DMS114 treated with DMSO at 0.1 percent for 48 hours (cell line): ENCODE data around the gene METTL21C.

Experiments used
- DNase-seq: peaks from one replicate; lab custom pipeline; 2025; ENCODE audit not compliant: unreplicated experiment; lab: John Stamatoyannopoulos, UW

The METTL21C gene

DNA sequence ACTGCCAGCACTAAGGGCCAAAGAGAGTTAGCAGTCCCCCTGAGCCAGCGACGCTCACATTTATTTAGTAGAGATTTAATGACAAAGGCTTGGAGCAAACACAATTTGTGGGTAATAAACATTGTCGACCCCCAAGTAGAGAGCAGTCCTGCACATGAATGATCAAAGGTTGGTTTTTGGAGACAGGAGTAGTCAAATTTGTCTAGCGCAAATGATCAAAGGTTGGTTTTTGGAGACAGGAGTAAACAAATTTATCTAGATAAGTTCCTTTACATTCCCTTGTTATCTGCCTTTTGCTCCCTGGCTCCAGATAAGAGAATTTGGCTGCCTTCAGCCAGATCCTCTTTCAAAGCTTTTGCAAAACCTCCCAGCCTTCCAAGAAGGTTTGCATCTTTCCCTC, 26.9 kb downstream of the METTL21C start:
- no peak for DNase-seq

DNA sequence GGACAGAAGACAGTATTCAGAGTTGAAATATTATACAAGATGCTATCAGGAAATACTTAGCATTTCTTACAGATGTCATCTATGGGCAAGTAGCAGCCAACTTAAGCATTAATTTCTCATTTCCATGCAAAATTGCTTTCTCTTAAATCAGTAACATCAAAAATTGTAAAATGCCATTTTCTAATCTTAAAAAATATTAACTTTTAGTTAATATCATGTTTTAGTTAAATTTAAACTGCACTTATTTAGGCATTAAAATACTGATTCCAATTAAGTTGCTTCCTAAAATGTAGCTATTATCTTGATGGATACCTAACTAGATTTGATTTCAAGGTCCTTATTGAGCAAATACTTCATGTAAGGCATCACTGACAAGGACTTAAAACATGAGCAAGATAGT, 27.8 kb downstream of the METTL21C start:
- DNase-seq = no peak

DNA sequence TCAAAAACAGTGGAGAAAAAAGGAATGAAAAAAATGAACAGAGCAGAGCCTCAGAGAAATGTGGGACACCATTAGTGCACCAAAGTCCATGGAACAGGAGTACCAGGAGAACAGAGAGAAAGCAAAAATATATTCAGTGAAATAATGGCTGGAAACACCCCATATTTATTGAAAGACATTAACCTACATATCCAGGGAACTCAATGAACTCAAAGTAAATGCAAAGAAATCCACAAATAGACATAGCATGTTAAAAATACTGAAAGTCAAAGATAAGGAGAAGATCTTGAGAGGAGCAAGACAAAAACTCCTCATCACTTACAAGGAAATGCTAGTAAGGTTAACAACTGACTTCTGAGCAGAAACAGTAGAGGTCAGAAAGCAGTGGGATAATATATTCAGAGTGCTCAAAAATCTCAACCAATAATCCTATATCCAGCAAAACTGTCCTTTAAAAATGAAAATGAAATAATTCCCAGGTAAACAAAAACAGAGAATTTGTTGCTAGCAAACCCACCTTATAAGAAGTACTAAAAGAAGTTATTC, 35.6 kb downstream of the METTL21C start:
- no peak for DNase-seq

DNA sequence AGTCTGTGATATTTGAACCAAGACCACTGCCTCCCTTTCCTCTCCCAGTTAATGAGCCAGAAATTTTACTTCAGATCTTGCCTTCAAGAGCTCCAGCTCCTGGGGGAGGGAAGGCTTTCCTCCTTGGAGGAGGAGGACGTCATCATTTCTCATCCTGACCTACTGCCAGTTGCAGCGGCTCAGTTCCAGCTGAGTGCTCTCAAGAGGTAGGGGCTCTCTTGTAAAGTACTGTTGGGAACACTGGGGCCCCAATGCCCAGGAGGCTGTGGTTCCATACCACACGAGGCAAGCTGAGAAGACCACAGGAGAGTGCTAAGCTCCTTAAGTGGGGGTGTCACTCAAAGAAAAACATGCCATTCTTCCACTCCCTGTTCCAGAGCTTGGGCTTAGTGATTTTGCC, 36.2 kb downstream of the METTL21C start:
- no peak for DNase-seq

DNA sequence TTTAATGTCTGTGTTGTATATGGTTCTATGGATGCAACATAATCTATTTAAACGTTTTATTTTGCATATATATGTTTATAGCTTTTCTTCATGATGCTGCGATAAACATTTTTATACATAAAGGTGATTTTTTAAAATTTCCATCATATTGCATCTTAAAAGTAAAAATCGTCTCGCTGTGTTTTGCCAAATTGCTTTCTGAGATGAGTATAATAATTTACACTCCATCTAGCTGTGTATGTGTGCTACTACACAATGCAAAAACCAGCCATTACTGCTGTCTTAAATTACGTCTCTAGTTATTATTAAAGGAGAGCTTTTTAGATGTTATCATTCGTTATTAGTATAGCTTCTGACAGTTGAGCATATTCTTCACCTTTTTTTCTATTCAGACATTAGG, 37.2 kb downstream of the METTL21C start:
- DNase-seq = no peak

DNA sequence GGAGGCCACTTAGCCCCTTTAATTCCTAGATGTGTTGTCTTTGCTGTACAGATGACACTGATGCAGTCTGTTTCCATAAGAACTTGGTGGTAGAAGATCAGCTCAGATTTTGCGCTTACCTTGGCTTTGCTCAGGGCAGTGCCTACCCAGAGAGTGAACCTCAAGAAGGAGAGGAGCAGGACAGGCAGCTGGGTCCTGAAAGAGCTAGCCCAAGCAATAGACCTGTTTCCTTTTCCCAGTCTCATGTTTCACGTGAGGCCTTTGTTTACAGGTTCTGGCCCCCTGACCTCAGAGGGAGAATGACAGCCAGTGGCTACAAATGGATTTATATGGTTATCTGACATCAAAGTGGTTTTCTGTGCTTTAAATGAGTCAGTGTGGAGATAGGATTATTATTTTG, 40.1 kb downstream of the METTL21C start:
- no peak for DNase-seq

DNA sequence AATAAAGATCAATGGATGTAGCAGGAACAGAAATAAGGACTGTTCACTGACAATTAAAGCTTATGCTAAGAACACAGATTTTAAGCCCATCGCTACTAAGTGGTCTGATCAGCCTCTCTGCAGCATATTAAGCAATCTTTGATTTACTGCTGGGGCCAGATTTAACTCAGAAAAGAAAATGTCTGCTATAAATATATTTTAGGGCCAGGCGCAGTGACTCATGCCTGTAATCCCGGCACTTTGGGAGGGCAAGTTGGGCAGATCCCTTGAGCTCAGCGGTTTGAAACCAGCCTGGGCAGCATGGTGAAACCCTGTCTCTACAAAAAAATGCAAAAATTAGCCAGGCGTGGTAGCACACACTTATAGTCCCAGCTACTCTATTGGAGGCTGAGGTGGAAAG, 43.0 kb downstream of the METTL21C start:
- no peak for DNase-seq

DNA sequence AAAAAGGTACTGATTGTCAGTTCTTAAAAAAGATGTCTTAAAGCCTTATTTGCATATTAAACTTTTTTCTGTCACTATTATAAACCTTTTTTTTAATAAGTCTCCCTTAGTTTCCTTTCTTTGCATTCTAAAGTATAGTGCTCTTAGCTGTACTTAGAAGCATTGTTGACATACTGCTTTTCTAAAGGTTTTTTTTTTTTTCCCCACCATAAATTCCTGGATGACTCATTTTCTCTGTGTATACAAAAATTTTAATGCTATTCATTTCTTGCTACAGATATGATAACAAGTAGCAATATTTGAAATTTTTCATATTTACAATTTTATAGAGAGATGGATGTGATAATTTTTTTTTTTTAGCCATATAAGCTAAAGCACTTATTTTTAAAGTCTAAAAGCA, 43.5 kb downstream of the METTL21C start:
- no peak for DNase-seq

DNA sequence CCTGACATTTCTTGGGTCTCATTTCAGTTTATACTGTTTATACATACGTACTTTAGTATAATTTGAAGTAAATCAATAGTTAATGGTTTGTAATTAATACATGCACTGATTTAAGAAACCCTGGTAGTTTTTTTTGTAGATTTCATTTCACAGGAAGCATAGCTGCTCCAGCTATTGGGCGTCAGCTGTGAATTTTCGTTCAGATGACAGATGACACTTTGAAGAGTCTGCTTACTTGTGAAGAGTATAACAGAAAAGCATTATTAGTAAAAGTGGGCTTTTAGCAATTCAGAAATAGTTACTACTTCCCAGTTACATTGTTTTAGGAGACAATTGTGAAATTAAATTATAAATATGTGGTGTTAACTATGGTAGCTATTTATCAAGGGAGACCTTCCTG, 44.4 kb downstream of the METTL21C start:
- DNase-seq = no peak

DNA sequence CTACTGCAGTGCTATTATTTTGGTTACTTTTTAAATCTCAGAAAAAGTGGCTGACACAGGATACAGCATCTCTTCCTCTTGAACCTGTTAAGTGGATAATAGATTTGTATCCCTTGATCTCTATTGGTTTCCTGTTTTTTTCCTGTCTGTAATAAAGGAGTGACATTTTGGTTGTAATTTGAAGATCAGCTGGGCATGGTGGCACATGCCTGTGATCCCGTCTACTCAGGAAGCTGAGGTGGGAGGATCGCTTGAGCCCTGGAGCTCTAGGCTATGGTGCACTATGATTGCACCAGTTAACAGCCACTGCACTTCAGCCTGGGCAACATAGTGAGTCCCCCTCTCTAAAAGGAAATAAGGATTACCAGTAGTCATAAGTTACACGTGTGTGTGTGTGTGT, 46.8 kb downstream of the METTL21C start:
- DNase-seq = no peak

DNA sequence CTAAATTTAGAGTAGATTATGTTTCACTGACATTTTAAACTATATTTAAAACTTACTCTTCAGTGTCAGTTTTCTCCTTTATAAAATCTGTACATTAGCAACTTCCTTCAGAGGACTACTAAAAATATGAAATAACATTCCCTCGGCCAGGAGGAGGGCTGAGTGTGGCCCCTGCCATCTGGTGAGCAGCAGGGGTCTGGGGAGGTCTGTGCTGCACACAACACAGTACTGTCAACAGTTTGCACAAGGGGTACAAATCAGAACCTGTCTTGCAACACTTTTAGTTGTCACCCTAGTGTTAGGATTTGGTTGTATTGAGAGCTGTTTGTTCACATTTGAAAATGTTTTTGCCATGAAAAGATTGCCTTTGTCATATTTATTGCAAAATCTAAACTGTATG, 49.1 kb downstream of the METTL21C start:
- DNase-seq = no peak

DNA sequence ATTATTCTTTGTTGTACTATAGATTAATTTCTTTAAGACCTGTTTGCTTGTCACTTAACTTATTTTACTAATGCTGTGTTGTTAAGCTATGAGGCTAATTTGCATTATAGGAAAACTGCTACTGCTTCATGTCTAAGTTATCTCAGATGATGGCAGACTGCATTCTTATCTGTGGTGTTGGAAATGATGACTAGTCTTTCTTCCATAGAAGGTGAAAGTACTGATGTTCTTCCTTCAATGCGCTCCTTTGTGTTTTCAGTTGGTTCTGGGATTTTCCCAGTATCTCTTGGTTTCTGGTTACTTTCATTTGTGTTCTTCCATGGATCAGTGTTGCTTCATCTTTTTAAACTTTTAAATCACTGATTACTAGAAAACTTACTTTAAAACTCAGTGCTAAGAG, 51.2 kb downstream of the METTL21C start:
- DNase-seq = no peak

DNA sequence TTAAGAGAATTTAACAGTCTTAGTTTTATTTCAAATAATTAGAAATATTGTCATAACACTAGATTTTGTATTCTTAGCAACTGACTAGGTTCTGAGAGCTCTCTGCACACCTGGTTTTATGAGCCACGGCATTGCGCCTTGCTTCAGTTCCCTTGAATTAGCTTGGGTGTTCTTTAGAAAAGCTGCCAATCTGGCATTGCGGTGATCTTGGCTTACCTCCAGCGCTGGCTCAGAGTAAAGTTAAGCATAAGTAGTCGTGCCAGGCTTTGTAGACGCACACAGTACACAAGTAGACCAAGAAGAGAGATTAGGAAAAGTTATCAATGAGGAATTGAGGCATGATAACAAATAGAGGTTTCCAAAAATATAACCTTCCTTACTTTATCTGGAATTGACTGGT, 52.4 kb downstream of the METTL21C start:
- no peak for DNase-seq

DNA sequence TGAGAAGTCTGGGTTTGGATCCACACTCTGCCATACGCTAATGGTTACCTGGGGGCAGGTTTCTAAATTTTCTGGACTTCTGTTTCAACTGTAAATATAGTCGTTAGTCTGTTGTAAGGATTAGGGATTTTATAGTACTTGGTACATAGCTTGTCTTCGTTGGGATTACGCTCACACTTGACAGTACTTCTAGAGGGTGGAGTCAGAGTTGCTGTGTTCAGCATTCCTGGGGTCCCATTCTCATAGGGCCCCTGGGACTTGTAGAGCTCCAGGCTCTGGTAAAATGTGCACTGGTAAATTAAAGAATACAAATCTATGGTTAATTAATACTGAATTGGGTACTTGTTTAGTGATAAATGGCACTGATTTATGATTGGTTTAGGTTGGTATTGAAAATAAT, 52.8 kb downstream of the METTL21C start:
- no peak for DNase-seq

DNA sequence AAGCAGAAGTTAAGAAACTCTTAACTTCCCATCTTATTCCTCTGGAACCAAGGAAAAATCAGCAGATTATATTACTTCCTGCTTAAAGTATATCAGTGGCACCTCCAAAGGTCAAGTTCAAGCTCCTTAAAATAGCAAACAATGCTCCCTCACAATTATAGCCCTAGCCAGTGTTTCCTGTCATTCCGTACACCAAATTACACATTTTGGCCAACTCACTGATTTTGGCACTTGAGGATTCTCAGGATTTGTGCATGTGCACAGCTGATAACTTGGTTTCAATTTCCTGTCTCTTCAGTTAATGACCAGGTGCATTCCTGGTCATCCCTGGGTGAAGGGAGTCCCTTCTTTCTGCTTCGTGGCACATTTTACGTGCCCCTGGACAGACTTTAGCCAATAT, 56.1 kb downstream of the METTL21C start:
- no peak for DNase-seq
